Peyer's patch (tissue), 4 donors: ENCODE results near the gene UST.

Experiments
- POLR2A ChIP-seq, 2 donors: fragments of 450-650 bp; IDR thresholded peaks; one replicate each; pipeline ENCODE4 v1.5.1; 2017; ENCODE audit warnings: antibody characterized with exemption in 2 of 2, mild to moderate bottlenecking in 2 of 2, moderate library complexity in 2 of 2
- TF ChIP-seq, protein P1 (sequence below), 6 experiments: fragments of 450-650 bp in 4 of 6; fragments of 200-600 bp in 2 of 6; sonication (generic) in 1 of 6; IDR thresholded peaks; one replicate each; pipeline ENCODE4 v1.5.1; 2017 to 2019; ENCODE audit warnings: antibody characterized with exemption in 6 of 6, mild to moderate bottlenecking in 3 of 6, moderate library complexity in 1 of 6

DNA sequence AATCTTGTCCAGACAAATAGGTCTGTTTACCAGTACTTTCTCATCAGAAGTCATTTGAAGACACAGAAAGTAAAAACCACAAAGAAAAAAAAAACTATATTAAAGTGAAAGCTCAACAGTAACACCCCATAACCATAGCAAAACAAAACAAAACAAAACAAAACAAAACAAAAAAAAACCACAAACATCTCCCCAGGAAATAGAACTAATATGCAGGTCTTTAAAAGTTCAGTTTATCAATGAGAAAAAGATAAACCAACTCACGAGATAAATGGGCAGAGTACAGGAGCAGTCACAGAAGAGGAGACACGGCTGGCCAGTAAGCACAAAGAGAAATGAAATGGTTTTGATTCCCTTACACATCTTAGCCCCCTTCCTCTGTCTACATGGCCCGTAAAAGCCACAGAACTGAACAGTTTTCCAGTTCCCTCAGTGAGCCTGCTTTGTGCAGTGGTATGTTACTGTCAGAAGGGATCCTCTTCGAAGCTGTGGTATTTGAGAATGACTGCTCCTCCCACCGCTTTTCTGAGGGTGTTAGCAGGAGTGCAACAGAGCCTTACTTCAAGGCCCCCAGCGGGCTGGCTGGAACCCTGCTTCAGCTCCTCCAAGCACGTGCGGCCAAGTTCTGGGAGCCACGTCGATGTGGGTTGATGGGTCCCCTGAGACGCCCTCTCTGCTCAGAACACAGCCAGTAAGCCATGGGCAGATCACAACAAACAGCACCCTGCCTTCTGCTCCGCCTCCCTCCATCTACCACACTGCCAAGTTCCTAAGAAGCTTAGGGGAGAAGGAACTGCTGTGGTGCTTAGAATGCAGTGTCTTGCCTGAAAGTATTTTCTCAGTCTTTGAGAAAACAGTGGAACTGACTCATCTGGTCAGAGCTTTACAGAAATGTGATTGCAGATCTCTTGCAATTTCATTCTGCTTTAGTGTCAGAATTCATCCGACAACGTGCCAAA, 14.0 kb downstream of the UST start:
- TF ChIP-seq, protein P1, sequence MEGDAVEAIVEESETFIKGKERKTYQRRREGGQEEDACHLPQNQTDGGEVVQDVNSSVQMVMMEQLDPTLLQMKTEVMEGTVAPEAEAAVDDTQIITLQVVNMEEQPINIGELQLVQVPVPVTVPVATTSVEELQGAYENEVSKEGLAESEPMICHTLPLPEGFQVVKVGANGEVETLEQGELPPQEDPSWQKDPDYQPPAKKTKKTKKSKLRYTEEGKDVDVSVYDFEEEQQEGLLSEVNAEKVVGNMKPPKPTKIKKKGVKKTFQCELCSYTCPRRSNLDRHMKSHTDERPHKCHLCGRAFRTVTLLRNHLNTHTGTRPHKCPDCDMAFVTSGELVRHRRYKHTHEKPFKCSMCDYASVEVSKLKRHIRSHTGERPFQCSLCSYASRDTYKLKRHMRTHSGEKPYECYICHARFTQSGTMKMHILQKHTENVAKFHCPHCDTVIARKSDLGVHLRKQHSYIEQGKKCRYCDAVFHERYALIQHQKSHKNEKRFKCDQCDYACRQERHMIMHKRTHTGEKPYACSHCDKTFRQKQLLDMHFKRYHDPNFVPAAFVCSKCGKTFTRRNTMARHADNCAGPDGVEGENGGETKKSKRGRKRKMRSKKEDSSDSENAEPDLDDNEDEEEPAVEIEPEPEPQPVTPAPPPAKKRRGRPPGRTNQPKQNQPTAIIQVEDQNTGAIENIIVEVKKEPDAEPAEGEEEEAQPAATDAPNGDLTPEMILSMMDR (IDR thresholded peaks at IDR 0.05): no peak
- no peak for TF ChIP-seq POLR2A (IDR thresholded peaks at IDR 0.05)
